Measurements from ENCODE around the gene TSHZ2. TPM values are rescaled to one million over a fixed set of nuclear protein-coding genes. Genes with fewer than 3 reads are reported as not detected.

Gene TSHZ2
- total and polyA plus RNA-seq, 4 donors, result 0.93 to 8.8 (median 3.8) TPM

DNA sequence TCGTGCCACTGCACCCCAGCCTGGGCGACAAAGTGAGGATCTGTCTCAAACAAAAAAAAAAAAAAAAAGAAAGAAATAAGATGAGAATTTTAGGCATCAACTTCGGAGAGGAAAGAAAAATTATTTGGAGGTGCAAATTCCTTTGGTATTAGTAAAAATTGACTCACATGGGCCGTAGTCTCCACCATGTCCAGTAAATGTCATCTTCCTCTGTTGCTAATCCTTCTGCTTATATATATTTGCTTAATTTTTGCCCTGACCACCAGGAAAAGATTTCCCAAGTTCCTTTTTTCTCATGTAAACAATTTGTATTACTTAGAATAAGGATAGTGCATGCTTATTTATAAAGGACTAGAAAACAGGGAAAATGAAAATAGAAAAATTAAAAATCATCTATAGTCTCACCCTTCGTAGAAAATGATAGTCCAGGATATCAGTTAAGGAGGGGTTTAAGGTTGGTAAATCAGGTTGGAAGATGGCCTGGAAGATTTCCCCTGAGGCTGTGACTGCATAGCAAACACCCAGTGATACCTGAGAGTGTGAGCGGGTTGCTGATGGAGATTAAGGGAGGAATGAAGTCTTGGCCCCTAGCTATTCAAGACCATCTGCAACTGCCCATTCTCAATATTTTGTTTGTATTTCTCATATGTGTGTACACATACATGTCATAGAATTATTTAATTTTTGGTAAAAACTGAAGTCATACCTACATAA, 380.7 kb downstream of the TSHZ2 start:
- 83 to 85% methylated on average over 6 of the region's 6 CpGs for WGBS, 2 donors
- H3K36me3 ChIP-seq (ENCODE audit: control insufficient read depth in 4 of 4, insufficient read depth in 4 of 4, low read length in 4 of 4), result no peaks in the 10 kb centered on the region
- ATAC-seq (ENCODE audit: insufficient read depth, low FRiP score), result no peak

DNA sequence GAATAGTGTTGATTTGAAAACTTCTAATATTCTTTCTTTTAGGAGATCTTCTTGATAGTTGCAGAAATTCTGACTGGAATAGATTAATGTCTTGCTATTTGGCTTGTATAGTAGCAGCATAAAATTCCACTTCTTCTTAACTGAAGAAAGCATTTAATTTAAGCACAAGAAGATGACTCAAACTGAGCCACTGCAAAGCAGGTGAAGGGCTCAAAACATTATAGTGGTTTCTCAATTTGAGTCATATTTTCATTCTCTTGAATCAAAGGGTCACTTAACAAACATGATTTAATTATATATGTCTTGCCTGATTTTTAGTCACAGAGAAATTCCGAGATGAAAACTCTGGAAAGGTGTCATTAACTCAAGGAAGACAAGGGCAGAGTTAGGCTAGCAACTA, 382.2 kb downstream of the TSHZ2 start:
- no peak overlapping the region for H3K9ac ChIP-seq (ENCODE audit: insufficient read depth in 1 of 2, low read length in 2 of 2)
- DNase-seq, result no peak
- TF ChIP-seq, protein P1, sequence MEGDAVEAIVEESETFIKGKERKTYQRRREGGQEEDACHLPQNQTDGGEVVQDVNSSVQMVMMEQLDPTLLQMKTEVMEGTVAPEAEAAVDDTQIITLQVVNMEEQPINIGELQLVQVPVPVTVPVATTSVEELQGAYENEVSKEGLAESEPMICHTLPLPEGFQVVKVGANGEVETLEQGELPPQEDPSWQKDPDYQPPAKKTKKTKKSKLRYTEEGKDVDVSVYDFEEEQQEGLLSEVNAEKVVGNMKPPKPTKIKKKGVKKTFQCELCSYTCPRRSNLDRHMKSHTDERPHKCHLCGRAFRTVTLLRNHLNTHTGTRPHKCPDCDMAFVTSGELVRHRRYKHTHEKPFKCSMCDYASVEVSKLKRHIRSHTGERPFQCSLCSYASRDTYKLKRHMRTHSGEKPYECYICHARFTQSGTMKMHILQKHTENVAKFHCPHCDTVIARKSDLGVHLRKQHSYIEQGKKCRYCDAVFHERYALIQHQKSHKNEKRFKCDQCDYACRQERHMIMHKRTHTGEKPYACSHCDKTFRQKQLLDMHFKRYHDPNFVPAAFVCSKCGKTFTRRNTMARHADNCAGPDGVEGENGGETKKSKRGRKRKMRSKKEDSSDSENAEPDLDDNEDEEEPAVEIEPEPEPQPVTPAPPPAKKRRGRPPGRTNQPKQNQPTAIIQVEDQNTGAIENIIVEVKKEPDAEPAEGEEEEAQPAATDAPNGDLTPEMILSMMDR (IDR thresholded peaks at IDR 0.05; ENCODE audit: control extremely low read depth, extremely low read depth), result no peak
- H3K27ac ChIP-seq (ENCODE audit: low read depth in 1 of 2, low read length in 1 of 2), result no peak overlapping the region
- ATAC-seq (ENCODE audit: insufficient read depth, low FRiP score), result no peak
- WGBS, 2 donors, result 90 to 98% methylated on average over 1 of the region's 1 CpG
- H3K4me3 ChIP-seq, result no peak overlapping the region
- peaks cover 0 to 13% (median 4%) of the 10 kb centered on the region in 4 donors for H3K9me3 ChIP-seq (ENCODE audit: control insufficient read depth in 4 of 4, insufficient read depth in 3 of 4, low read length in 3 of 4)
- H3K4me1 ChIP-seq (ENCODE audit: control insufficient read depth in 5 of 5, insufficient read depth in 5 of 5, low read length in 5 of 5), result no peaks in the 10 kb centered on the region
- no peaks in the 10 kb centered on the region for H3K36me3 ChIP-seq (ENCODE audit: control insufficient read depth in 4 of 4, insufficient read depth in 4 of 4, low read length in 4 of 4)
- H3K27me3 ChIP-seq (ENCODE audit: control insufficient read depth in 3 of 3, insufficient read depth in 3 of 3, low read length in 2 of 3), result no peaks in the 10 kb centered on the region

More for the DNA sequence above, 380.7 kb downstream of the TSHZ2 start:
- Histone ChIP-seq H3K4me3 (no peak overlapping the region), H3K27me3 (ENCODE audit: control insufficient read depth in 3 of 3, insufficient read depth in 3 of 3, low read length in 2 of 3) (no peaks in the 10 kb centered on the region), H3K9ac (ENCODE audit: insufficient read depth in 1 of 2, low read length in 2 of 2) (no peak overlapping the region), H3K9me3 (ENCODE audit: control insufficient read depth in 4 of 4, insufficient read depth in 3 of 4, low read length in 3 of 4) (peaks cover 0 to 13% (median 4%) of the 10 kb centered on the region in 4 donors), H3K27ac (ENCODE audit: low read depth in 1 of 2, low read length in 1 of 2) (no peak overlapping the region), H3K4me1 (ENCODE audit: control insufficient read depth in 5 of 5, insufficient read depth in 5 of 5, low read length in 5 of 5) (no peaks in the 10 kb centered on the region)
- TF ChIP-seq, protein P1 (IDR thresholded peaks at IDR 0.05; ENCODE audit: control extremely low read depth, extremely low read depth), result no peak
- DNase-seq, result no peak

DNA sequence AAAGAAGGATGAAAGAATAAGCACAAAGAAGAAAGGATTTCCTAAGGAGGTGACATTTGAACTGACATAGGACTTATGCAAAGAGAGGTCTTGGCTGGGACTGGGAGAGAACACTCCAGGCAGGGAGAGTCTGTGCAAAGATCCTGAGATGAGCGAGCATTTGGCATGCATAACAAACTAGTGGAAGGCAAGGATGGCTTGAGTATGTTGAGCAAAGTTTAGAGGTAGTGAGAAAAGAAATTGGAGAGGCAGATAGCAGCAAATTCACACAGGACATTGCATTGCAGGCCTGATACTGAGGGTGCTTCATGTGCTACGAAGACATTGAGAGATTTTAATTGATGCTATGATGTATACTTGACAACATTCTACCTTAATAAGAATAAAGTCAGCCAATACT, 383.6 kb downstream of the TSHZ2 start:
- 84 to 87% methylated on average over 2 of the region's 2 CpGs for WGBS, 2 donors
- no peak overlapping the region for H3K27ac ChIP-seq (ENCODE audit: low read depth in 1 of 2, low read length in 1 of 2)
- no peak for ATAC-seq (ENCODE audit: insufficient read depth, low FRiP score)

More for the DNA sequence above, 383.6 kb downstream of the TSHZ2 start:
- Histone ChIP-seq H3K36me3 (ENCODE audit: control insufficient read depth in 4 of 4, insufficient read depth in 4 of 4, low read length in 4 of 4) (no peaks in the 10 kb centered on the region), H3K27me3 (ENCODE audit: control insufficient read depth in 3 of 3, insufficient read depth in 3 of 3, low read length in 2 of 3) (no peaks in the 10 kb centered on the region), H3K9ac (ENCODE audit: insufficient read depth in 1 of 2, low read length in 2 of 2) (no peak overlapping the region), H3K9me3 (ENCODE audit: control insufficient read depth in 4 of 4, insufficient read depth in 3 of 4, low read length in 3 of 4) (peaks cover 0 to 13% (median 1%) of the 10 kb centered on the region in 4 donors), H3K4me1 (ENCODE audit: control insufficient read depth in 5 of 5, insufficient read depth in 5 of 5, low read length in 5 of 5) (peaks cover 0 to 2% (median 0%) of the 10 kb centered on the region in 5 donors), H3K4me3 (no peak overlapping the region)
- TF ChIP-seq, protein P1 (IDR thresholded peaks at IDR 0.05; ENCODE audit: control extremely low read depth, extremely low read depth), result no peak
- no peak for DNase-seq
